CD4-positive, alpha-beta T cell treated with Interleukin-1 beta for 1 hour (primary cell): Measurements from ENCODE around the gene MTHFD2L.

ENCODE experiments used
- DNase-seq, 2 donors: peaks; one replicate each; pipeline ENCODE4 v3.0.0-alpha.2; 2020 to 2022

MTHFD2L gene

DNA sequence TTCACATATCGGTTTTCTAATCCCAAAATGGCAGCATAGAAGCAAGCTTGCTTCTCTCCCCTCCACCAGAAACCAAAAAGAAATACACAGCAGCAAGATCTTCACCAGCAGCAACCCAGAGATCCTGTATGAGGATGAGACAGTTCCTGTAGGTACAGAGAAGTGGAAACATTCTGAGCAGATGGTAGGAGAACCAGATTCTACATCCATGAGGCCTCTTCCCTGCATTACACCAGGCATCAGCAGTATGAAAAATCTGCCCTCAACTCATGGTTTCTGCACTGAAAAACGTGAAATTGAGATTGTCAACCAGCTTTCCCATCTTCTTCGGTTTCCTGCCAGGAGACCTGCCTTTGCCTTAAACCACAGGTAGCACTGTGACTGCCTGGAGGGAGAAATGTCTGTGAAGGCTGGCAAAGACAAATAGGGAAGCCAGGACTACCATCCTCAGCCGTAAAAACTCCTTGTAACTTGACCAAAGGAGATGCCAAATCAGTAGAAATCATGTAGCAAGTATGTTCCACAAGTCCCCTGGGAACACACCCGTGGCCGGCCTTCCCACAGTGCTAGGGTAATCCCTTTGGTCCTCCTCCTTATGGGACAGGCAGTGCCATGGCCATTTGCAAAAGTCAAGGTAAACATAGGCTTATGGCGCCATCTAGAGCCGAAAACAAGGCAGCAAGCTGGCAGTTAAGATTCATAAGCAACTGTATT lies 24.0 kb upstream of the MTHFD2L start:
- peak; percentile 49 to 53 for DNase-seq

DNA sequence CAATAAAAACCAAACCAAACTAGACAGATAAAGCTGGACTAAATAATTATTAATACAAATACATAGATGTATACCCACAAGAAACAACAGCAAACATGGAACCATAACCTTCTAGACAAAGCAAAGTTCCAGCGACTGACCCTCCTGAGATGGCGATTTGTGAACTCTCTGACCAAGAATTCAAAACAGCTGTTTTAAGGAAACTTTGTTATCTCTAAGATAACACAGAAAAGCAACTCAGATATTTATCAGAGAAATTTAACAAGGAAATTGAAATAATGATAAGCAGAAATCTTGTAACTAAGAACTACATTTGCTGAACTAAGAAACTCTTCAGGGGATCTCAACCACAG lies 23.4 kb upstream of the MTHFD2L start:
- no peak for DNase-seq

DNA sequence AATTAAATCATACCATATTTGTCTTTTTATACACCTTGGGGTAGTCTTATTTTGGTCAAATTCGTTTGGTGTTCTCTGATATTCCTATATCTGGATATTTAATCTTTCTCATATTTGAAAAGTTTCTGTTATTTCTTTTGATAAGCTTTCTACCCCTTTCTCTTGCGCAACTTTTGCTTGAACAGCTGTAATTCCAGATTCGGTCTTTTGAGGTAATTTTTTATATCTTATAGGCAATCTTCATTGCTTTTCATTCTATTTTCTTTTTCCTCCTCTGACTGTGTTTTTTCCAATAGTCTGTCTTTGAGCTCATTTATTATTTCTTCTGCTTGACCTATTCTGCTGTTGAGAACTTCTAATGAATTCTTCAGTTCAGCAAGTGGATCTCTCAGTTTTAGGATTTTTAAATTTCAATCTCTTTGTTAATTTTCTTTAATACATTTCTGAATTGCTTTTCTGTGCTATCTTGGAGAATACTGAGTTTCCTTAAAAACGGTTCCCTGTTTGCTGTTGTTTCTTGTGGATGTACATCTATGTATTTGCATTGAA lies 11.3 kb upstream of the MTHFD2L start:
- no peak for DNase-seq

DNA sequence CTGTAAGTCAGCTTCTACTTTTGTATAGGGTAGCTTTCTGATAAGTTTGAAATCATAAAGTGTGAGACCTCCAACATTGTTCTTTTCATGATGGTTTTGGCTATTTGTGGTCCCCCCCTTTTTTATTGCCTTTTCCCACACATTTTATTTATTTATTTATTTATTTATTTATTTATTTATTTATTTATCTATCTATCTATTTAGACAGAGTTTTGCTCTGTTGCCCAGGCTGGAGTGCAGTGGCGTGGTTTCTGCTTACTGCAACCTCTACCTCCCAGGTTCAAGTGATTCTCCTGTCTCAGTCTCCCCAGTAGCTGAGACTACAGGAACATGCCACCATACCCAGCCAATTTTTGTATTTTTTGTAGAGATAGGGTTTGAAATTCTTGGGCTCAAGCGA lies 9.7 kb upstream of the MTHFD2L start:
- DNase-seq: no peak

DNA sequence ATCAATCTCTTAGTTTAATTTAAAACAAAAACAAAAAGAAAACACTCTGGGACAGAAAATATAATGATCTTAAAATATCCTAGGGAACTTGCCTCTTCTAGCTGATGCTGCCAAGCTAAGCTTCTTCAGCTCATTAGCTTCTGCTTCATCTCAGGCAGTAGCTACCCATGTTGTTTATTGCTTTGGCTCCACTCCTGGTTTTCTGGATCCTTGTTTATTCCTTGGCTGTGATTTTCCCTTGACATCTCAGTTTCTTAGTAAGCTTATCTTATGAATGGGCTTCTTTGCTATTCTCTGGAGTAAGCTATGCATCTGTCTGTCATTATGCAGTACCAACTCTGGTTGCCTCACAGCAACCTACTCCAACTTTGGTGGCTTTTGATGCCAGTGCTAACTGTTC lies 5.1 kb upstream of the MTHFD2L start:
- no peak for DNase-seq

DNA sequence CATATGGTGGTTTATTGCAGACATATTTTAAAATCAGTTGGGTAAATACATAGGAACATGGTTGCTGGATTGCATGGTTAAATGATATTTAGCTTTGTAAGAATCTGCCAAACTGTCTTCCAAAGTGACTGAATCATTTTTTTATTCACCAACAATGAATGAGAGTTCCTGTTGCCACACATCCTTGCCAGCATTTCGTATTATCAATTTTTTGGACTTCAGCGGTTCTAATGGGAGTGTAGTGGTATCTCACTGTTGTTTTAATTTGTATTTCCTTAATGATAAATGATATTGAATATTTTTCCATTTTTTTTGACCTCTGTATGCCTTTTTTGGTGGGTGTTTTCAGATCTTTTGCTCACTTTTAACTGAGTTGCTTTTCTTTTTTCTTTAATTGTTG lies 1.4 kb upstream of the MTHFD2L start:
- no peak for DNase-seq

DNA sequence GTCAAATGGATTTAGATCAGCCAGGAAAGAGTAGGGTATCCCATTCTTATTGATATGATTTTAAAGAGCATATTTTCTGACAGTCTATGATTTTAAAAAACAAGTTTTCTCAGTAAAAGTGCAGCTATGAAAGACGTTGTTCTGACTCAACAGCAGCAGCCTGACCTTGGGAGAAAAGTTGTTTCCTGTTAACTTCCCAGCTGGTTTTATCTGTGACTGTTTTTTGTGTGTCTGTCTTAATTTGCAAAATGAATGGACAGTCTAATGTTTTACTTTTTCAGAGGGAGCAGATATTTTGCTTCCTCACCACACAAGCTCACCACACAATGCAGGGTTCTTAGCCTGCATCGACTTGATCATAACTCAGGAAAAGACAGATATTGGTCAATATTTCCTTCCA lies 764 bp upstream of the MTHFD2L start:
- no peak for DNase-seq

DNA sequence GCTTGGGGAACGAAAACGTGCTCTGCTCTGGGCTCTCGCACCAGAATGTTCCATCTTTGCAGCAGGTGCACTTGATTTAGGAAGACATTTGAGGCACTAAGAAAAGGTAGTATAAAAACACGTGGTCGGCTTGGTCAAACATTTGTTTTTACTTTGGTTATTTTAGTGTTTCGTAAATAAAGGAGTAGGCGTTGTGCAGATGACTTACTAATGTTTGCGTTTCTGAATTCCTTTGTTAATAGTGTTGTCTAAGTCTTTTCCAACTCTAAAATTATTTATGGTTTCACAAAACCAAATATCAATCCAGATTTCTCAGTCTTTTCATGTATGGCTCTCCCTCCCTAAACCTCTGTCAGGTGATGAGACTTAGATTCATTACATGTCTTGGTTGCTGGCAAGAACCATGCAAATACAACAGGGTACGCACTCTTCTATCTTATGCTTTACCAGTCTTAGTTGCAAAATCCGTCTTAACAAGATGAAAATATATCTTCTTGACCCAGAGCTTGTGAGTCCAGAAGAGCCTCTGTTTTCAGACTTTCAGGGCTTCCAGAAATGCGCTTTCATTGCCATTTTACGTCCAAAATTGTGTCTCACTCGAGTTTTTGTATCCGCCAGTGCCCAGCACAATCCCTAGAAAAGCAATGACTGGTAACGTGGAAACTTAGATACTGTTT lies 686 bp downstream of the MTHFD2L start:
- no peak for DNase-seq

DNA sequence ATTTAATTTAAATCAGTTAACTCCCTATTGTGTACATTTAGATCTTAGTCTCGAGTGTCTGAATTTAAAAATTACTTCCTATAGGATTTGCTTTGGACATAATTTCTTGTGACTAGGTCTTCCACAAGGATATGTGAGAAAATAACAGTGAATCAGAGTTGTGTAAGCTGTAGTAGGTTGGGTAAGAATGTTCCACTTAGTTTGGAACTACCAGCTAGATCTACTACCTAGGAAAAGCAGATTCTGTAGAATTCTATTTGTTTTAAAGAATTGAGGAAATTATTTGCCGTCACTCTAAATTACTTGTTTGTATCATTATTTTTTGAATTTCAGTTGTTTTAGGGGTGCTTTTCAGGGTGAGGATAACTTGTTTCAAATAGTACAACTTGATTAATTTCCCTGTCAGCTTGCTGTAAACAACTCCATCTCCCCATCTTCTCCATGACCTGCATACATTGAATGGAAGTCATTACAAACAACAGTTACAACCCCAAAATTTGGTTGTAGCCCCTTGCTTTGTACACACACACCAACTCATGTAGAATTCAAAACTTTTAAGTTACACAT lies 1.3 kb downstream of the MTHFD2L start:
- DNase-seq: no peak

DNA sequence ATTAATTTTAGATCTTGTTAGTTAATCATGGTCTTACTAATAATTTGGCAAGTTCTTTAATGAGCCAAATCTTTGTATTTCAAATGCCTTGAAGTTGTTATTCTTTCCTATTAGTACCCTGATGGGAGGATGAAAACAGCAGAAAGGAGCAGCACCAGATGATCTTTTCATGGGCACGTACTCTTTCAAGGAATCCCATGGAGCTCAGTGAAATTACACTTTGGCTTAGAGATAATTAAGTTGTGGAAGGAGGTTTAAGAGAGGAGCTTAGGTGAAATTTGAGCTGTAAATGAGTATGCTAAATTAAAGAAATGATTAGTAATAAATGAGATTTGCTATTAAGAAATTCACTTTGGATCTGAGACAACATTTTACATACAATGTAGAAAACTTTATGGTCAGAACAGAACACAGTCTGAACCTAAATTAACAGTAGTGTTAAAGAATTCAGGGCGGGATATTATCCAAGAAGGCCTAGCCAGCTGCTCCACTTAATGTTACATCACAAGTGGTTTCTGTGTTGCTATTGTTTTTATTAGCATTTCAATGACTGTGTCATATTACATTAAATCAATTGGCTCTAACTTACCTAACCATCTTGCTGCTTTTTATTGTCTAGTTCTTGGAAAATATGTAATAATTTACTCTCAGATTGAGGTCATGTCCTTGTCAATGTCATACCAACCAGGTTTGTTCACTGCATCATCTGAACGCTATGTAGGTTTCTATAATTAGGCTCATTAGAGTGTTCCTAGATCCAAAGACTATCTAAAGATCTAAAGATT lies 3.9 kb downstream of the MTHFD2L start:
- DNase-seq: no peak

DNA sequence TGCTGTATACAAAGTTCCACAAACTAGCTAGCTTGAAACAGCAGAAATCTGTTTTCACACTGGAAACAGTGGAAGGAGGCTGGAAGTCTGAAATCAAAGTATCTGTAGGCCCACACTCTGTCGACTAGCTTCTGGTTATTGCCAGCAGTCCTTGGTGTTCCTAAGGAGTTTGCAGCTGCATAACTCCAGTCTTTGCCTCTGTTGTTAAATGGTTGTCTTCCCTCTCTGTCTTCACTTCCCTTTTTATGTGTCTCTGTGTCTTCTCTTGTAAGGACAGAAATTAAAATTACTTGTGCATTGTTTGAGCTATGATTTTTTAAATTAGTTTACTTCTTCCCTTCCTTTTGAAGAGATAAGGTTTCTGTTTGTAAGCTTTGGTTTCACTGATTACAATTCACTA lies 8.2 kb downstream of the MTHFD2L start:
- DNase-seq: no peak

DNA sequence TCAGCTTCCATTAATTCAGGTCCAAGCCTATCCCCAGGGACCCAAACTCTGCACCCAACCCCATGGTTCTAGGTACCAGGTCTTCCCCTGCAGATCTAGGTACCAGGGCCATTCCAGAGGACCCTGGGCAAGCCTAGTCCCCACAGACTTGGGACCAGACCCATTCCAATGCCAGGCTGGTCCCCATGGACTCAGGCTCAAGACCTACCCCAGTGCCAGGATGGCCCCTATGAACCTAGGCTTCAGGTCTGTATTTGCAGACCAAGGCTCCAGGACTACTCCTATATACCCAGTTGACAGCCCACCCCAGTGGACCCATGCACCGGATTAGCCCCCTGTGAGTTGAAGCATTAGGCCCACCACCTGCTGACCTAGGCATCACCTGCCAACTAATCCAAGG lies 8.9 kb downstream of the MTHFD2L start:
- no peak for DNase-seq

DNA sequence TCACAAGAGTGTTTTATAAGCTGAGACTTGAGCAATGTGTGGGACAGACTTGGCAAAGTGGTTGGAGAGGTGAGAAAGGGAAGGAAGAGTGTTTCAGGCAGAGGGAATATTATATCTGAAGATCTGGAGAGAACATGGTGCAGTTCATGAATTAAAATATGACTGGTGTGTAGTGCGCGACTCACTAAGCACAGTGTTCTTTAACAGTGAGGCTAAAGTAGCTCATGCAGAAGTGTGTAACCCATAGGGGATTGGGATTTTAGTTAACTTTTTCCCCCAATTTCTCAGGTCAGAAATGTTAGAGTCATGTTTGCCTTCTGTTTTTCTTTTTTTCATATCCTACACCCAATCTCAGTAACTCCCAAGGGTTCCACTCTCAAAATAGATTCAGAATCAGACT lies 9.7 kb downstream of the MTHFD2L start:
- no peak for DNase-seq

DNA sequence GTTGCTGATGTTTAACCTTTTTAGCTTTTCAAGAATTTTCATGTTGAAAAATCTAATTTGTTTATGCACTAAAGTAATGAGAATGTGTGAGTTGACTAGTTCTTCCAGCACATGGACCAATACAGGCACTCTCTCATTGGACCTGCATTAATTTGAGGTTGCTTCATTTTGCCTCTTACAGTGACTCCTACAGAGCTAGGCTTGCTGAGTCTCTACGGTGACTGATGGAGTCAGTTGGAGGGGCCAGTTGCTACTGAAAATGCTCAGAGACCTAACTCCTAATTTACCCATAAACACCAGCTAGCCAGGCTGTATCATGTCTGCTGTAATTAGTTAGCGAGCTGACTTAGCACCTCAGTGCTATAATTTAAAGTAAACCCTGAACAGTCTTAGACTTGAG lies 10.9 kb downstream of the MTHFD2L start:
- DNase-seq: no peak

DNA sequence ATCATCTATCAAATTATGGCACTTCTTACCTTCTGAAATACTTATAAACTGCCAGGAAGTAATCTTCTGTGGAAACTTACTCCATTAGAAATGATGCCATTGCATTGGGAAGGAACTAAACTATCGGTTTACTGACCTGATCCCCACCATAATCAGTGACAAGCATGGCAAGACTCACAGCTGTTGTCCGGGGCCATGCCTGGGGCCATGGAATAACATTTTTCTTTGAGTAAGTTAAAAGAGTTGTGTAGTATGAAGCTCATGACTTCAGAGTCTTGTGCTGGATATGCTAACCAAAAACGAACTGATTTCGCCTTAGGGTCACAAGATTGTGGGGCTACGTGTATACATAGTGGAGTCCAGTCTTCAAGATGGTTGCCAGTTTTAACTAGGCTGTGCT lies 15.4 kb downstream of the MTHFD2L start:
- DNase-seq: no peak

DNA sequence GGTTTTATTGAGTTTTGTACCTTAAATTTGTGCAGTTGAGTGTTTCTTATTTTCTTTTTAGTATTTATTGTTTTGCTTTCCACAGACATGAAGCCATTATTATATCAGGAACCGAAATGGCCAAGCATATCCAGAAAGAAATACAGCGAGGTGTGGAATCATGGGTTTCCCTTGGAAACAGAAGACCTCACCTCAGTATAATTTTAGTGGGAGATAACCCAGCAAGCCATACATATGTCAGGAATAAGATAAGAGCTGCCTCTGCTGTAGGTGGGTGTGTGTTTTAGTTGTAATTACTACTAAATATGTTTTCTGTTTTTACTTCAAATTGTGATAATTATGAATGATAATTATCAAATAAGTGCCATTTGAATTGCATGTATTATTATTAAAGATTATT lies 16.5 kb downstream of the MTHFD2L start:
- DNase-seq: no peak

DNA sequence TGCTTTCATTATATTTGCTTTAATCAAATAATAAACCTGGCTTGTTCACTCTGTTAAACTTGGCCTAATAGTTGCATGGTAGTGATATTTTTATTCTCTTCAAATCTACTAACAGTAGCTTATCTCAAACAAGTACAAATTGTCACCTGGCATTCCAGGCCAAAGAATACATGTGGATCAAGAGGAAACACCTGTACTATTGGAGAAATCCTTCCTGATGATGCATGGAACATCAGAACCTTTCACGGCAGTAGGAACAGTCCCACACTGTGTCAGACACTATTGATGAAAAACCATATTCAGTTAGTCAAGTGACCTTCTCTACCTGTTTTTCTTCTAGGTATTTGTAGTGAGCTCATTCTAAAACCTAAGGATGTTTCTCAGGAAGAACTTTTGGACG lies 17.0 kb downstream of the MTHFD2L start:
- DNase-seq: no peak

DNA sequence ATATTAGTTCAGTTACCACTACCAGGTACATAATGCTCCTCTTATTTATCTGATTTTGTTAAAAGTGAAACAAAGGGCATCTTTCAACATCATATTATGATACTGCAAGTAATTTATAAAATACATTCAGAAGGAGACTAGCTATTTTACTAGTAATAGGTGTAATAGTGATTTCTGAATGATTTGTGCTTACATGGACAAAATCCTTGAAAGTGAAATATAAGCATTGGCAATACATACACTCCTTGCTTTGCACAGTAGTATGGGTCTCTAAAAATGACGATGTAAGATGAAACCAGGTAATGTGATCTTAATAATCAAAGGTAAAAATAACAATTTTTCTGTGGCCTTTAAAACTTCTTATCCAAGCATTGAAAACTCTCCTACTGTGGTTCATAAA lies 17.5 kb downstream of the MTHFD2L start:
- DNase-seq: no peak

DNA sequence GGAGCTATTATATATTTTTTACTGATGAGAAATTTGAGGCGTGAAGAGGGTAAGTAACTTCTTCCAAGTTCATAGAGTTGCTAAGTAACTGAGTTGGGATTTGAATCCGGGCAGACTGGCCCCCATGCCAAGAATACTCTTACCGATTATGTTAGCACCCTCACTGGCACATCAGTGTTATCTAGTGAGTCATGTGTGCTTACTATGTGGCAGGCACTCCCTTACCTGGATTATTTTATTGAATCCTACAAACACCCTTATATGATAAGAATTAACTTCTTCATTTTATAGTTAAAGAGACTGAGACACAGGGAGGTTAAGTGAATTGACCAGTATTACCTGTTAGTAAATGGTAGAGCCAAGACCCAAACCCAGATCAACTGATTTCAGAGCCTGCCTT lies 20.9 kb downstream of the MTHFD2L start:
- no peak for DNase-seq

DNA sequence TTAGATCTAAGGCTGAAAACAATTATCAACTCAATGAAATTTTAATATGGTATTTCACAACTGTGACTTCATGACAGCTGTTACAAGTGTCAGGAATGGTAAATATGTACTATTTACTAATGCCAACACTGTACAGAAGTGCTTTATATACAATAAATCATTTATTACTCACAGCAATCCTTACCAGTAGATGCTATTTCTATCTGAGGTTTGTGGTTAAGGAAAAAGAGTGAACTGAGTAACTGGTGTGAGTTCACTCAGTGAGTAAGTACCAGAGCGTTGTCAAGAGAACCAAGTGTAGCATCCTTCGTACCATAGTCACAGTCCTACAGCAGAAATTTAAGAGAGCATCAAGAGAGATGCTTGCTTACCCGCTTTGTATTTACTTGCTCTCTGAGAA lies 23.3 kb downstream of the MTHFD2L start:
- DNase-seq: no peak

DNA sequence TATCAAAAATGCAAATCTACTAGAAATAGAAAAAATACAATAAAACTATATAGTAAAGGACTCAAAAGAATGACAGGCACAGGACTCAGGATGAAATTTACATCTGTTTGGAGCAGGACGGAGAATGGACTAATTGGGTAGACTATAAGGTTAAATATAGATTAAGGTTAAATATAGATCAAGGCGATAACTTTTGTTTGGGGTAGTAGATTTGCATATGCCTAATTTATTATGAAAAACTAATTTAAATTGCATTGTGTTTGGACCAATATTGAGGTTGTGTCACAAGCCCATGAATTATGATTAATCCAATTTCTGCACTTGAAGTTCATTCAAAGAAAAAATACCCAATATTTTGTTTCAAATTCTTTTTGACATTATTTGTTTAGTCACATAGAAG lies 31.0 kb downstream of the MTHFD2L start:
- no peak for DNase-seq

DNA sequence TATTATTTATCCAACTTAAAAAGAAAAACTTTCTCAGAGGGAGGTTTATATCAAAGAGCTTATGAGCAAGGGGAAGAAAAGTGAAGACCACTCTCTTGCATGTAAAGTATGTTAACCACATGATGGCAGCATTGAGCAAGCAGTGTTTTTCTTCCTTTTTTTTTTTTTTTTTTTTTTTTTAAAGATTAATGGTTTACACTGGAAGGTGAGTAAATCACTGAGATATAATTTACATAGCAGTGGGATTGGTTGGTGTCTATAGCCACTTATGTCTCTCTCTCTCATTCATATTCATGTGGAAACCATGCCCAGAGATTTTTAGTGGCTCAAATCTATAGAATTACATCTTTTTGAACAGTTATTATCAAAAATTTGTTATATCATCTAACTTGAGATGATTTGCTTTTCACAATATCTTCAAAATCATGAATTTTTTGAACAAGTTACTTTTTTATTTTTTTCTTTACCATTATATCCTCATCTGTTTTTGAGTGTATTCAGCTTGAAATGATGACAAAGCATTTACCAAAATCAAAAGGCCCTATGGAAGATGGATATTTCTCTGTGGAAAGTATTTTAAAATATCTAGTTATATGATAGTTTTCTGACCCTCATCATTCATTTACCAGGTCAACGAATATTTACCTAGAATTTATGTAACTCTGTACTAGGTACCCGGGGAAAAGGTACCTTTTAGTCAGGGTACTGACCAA lies 31.6 kb downstream of the MTHFD2L start:
- DNase-seq: peak in 1 of 2 donors; percentile 33

DNA sequence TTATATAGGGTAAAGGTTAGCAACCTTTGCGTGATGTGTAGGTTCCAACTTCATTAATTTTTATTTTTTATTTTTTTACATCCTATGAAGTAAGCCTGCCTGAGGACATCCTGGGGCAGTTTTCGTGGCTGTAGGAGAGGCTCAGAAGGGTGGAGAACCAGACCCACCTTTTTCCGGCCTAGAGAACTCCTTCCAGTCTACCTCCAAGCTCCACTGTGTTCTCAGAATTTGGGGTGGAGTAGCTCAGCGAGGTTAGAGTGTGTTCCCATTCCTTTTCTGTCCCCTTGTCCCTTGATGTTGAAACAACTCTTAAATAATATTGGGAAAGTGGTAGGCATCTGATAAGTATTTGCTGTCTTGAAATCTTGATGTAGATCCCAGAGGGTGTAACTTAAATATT lies 32.4 kb downstream of the MTHFD2L start:
- no peak for DNase-seq
